ENCODE data around the gene MYO7A.

GRCh38 chr11:77236901-77237300 lies 108.9 kb downstream of the MYO7A start:
- TF ChIP-seq CTCF (IDR thresholded peaks at IDR 0.05): no peak
- TF ChIP-seq EZH2 (IDR thresholded peaks at IDR 0.05; ENCODE audit: borderline replicate concordance, insufficient read depth, low read depth, low read length, poor library complexity, severe bottlenecking): no peak
